Lung microvascular endothelial cell (primary cell): ENCODE results near the gene RGL1. TPM values are rescaled to one million over a fixed set of nuclear protein-coding genes. Genes with fewer than 3 reads are reported as not detected.
A peak's percentile ranks its signal among the peaks of the same experiment; 100 is the strongest.

ENCODE experiments used
- DNase-seq, 2 donors: peaks; one replicate each; pipeline versions ENCODE4 v3.0.0 to v3.0.0-alpha.2; 2010; ENCODE audit warnings: low read depth in 2 of 2
- total RNA-seq: library from RNA; depleted of rRNA; stranded (reverse); fragments of >200 nt; gene quantifications from 2 replicates; pipeline ENCODE4 v1.2.1, GENCODE V29; 2014

Gene RGL1
- total RNA-seq, 1 donor from 2014 or later: 19.8 TPM

DNA sequence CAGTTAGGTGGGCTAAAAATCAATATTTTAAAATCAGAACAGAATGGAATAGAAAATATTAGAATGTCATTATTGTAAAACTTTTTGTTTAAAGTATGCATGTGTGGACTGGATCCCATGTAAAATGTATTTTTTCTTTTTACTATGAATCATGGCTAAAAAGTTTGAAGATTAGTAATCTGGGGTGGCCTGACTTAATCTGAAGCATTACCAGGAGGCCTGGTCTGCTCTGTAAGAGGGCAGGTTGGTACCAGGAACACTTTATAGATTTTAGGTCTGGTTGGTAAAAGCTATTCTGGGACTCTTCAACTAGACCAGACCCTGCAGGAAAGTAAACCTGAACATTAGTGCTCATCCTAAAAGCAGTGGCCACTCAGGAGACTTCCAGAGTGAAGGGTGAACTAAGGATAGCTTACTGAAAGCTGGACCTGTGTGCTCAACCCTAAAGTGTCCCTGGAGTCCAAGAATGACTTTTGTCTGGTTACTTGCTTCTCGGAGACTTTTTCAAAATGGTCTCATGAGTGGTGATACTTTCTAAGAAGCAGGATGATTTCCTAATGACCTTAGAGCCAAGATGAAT is 16.5 kb downstream of the RGL1 start:
- DNase-seq: no peak

DNA sequence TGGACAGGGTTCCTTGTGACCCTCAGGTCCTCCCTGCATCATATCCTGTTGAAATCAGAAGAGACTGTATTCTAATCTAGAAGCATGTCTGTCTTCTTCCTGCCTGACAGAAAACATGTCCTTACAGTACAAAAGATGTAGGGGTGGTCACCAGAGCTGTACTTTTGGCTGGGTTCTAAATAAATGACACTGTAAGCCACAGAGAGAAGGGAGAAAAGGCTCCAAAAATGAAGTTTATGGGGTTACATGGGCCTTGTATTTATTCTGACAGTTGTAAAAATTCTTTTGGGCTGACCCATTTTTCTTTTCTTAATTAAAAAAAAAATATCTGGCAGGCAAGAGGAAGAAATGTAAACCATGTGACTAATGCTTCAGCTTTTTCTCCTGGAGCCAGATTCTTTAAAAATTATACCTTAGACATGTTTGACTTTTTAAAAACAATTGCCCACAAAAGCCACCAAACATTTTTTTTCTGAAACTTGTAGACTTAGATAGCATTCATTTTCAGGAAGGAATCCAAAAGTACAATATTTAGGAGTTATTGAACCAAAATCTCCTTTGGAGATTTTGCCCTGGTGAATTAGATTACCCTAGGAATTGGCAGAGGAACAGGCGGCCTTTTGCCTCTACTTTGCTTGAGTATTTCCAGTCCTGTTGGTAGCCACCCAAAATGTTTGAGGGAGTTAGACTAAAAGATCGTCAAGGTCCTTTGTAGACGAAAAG is 17.1 kb downstream of the RGL1 start:
- peak in 1 of 2 donors; percentile 64 for DNase-seq

DNA sequence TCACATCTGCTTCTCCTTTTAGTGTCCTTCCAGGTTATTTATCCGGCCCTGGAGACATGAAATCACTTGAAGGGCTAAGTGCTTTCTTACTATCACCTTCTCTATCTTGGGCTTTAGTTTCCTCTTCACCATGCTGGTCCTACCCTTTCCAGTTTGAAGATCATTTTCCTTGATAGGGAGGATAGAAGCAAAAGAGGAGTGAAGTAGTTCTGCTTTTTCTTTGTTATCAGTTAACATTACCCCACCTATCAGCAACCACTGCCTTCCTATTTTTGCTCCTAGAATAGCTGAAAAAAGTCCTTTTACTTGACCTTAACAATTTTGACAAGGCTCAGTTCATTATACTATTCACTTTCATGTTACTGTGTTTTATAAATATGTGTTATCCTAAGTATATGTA is 19.4 kb downstream of the RGL1 start:
- no peak for DNase-seq

DNA sequence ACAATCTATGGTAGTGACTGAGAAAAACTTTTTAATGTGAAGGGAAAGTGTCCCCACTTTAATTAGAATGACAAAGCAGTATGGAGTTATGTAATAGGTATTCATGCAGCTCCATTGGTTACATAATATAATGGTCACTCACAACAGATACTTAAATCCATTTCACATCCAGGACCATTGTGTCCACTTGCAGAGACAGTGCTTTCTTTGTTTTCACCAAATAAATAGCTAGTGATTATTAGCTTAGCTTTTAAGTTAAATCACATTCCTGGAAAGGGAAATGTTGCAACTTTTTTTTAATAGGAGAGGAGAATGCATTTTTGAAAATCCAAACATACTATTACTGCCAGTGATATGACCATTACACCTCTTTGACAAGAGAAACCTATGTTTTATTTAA is 22.9 kb downstream of the RGL1 start:
- DNase-seq: no peak

DNA sequence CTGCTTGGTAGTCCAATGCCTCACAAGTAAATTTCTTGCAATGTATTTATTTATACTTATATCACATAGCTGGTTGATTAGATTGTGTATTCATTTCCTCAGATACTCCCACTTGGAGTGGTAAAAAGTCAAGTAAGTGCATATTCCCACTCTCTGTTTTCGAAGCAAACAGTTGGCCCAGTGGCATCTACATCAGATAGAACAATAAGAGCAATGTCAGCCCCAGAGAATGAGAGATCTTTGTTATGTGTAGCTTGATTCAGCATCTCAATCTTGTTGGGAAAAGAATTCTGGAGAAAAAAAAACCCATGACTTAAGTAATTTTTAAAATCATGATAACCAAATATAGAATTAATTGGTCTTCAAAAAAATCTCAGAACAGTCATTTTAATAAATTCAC is 25.5 kb downstream of the RGL1 start:
- DNase-seq: no peak

DNA sequence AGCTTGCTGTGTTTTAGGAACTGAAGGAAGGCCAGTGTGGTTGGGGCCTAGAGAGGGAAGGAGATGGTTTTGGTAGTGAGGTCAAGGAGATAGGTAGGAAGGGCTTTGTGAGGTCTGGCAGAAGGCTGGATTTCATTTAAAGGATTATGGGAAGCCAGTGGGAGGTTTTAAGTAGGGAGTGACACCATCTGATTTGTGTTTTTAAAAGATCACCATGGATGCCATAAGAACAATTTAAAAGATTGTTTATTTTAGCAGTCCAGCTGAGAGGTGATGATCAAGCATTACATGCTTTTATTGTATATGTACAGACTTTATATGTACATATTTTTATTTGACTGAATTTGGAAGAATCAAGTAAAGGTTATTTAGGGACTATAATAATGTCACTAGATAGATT is 26.4 kb downstream of the RGL1 start:
- no peak for DNase-seq

DNA sequence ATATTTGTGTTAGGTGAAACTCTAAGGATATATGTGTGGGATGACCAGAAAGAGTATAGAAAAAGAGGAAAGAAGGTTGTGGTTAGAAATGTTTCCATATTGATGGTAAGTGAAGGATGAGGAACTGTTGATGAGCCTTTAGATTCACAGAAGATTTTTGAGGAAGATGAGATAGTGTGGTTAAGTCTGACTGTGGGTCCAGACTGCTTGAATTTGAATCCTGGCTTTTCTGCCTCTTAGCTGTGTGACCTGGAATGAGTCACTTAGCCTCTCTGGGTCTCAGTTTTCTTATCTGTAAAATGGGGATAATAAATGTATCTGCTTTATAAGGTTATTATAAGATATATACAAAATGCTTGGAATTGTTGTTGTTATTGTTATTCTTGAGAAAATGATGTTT is 27.5 kb downstream of the RGL1 start:
- DNase-seq: no peak

DNA sequence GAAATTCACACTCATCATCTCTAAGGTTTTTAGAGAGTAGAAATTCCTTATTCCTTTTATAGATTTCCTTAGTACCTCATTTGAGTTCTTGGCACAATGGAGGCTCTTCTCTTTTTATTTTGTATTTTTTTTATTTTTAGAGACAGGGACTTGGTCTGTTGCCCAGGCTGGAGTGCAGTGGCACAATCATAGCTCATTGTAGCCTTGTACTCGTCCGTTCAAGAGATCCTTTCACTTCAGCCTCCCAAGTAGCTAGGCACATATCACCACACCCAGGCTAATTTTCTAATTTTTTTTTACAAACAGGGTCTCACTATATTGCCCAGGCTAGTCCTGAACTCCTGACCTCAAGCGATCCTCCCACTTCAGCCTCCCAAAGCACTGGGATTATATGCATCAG is 29.6 kb downstream of the RGL1 start:
- DNase-seq: no peak

DNA sequence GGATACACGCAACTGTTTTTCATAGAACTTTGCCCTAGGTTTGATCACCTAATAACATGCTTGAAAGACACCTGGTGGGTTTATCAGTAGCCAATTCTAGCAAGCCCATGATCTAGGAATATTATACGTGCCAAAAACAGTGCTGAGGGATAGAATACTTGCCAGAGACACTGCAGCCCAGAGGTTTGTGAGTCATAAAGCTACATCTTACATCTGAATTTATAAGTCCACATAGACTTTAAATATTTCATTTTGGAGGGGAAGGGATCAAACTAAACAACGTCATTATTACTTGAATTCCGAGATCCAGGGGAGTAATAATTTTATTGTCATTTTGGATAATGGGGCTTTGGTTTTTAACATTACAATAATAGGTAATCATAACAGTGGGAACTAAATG is 31.7 kb downstream of the RGL1 start:
- no peak for DNase-seq

DNA sequence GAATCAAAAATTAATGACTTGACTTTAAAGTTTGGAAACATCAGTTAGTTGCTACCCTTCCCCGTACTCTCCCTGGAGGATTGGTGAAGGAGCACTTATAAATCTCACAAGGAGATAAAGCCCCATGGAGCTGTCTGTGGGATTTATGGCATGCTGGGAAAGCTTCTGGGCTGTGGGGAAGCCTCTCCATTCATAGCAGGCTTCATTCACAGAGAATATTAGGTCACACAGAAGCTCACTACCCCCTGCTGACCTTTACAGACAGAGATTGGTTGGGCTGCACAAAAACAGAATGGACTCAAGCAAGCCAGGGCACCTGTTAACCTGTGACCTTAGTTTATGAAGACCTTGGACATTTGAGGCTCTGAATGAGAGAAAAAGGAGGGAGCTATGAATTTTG is 32.1 kb downstream of the RGL1 start:
- DNase-seq: peak in 1 of 2 donors; percentile 46

DNA sequence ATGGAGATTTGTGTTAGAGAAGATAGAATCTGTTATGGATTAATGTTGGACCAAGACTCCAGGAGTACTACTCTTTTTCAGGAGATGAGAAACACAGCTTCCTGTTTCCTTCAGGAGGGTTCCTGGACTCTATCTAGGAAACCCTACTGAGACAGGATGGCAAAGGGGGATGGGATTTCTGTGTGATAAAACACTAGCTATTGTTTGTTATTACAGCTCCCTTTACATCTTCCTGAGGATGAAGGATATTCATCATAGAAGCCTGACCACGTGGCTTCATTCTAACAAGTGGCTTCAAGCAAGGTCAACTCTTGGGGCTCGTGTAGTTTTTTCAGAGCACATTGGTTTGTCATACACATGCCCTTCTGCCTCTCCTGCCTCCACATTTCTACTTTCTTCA is 33.3 kb downstream of the RGL1 start:
- peak; percentile 75 to 95 for DNase-seq

DNA sequence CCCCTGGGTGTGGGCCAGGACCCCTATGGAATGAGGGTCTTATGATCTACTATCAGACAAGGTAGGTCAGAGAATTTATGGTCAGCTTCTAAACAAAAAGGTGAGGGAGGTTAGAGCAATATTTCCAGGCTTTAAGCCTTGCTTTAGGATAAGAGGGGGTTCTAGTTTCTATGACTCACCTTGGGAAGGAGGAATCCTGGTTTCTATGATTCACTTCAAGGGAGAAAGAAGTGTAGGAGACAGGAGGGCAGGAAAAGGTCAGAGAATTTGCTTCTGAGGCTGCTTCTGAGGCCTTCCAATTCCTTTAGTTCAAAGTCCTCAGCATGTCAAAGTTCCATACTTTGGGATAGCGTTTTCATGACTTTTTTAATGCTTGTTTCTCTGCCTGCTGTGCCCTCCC is 35.2 kb downstream of the RGL1 start:
- DNase-seq: peak in 1 of 2 donors; percentile 52

DNA sequence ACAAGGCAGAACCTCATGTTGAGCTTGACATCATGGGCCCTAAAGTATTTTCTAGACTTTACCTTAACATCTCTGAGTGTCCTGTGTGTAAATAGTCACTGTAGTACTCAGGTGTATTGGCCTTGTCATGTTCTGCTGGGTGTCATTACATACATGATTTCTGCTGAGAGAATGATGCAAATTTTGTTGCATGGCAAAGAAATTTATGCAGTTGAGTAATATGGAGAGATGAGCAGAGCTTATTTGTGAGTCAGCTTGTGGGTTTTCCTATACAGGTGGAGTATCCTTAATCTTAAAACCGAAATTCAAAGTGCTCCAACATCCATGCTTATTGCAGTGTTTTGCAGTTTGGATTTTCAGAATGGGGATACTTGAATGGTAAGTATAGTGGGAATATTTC is 36.6 kb downstream of the RGL1 start:
- no peak for DNase-seq

DNA sequence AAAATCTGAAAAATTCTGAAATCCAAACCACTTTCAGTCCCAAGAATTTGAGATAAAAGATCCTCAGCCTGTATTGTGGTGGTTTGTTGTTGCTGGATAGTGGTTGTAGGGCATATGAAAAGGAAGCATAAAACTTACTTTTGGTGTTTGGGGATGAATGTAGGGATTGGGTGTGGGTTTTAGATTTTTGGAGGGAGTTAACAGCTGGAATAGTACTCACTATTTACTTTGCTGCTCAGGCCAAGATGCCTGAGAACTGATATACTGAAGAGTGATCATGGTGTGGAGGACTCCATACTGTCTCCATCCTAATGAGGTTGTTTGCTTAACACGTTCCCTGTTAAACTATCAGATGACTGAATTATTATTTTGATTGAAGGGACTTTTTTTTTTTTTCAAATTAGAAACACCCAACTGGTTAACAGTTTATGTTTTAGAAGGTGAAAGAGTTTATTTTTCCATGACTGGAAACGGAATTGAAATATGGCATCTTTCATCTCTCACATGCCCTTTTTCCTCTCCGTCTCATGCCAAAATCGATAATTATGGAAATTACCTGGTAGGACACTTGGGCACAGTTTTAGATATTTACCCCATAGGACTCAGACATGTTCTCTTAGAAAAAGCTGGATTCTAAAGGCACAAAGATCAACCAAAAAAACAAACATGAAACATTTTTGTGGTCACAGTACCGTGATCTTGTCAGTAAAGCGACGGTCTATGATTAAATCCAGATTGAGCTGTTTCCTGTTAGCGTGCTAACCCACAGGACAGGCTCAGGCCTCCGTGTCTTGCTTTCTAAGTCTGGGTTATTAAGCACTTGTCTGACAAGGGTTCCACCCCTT is 37.3 kb downstream of the RGL1 start:
- DNase-seq: peak; percentile 81 to 98

DNA sequence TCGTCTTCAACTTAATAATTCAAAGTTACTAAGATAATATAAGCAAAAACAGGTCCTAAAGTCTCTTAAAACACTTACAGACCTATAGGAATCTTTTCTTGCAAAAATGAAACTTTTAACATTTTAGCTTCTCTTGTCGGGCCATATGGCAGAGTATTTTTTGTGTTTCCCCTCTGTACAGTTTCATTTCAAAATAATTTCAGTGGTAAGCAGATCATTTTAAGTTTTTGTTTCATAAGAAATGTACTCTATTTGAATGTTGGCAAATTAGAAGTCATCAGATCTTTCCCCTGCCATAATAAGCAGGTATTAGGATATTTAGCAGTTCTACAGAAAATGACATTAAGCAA is 37.9 kb downstream of the RGL1 start:
- DNase-seq: no peak

DNA sequence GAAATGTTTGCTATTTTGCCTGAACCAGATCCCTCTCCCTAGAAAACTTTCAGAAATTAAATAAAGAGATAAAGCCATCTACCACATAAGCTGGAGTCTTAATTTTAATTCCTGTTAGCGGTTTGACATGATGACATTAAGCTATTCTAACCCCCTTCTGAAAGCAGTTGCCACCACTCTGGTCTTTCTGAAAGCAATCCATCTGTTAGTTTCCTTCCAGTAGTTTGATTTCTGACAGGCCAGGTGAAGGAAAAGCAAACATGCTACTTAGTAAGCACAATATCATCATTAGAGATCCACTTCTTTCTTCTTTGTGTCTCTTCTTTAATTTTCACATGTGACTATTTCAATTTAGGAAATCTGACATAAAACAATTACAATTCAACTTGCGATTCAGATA is 39.9 kb downstream of the RGL1 start:
- no peak for DNase-seq

DNA sequence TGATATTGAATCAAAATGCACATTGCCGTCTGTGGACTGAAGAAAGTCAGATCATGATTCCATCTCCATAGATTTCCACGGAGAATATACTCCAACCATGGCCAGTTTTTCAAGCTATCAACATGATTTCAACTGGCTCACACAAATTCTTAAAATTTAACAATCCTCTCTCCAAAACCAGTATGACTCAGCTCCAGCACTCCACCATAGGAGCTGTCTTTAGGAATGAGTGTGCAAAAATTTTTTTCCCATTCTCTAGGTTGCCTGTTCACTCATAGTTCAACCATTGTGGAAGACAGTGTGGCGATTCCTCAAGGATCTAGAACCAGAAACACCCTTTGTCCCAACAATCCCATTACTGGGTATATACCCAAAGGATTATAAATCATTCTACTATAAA is 40.8 kb downstream of the RGL1 start:
- no peak for DNase-seq

DNA sequence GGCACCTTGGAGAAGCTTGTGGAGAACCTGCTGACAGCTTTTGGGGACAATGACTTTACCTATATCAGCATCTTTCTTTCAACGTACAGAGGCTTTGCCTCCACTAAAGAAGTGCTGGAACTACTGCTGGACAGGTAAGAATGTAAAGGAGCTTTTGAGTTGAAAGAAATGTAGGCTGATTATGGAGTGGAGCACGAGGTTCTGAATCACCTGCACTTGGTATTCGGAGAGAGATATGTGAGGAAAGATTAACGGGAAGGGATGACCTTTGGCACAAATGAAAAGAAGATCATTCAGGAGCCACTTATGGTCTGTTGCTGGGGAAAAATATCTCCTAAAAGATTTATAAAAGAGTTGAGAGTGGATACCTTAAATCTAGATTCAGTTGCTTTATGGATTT is 42.7 kb downstream of the RGL1 start:
- no peak for DNase-seq

DNA sequence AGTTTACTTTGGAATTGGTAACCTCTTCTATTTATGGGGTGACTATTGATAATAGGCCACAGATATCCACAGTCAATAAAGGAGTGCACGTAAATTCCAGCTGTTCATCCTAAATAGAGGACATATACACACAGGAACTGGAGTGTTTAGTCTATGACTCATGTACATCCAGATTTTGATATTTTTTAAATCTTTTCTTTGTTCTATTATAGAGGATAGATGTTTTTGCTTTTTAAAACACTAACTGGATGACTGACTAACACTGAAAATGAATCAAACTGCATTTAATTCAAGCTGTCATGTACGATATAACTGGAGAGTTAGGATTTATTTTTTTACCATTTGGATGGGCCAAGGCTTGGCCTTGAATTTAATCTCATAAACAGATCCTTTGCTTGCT is 45.9 kb downstream of the RGL1 start:
- DNase-seq: peak; percentile 35 to 39

DNA sequence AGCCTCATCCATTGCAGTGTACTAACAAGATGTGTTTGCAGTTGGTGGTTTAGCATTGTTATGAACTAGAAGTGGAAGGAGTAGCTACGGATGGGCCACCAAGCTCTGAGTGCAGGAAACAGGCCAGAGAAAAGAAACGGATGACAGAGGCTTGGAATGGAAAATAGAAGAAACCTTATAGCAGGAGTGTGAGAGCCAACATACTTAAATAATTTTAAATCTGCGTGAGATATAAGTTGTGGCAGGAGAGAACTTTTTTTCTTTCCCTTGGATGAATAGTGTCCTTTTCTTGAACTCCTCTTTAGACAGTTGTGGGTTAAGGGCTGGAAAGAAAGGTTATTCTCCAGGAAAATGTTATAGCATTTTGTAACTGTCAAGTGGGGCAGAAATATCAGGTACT is 54.2 kb downstream of the RGL1 start:
- DNase-seq: no peak

DNA sequence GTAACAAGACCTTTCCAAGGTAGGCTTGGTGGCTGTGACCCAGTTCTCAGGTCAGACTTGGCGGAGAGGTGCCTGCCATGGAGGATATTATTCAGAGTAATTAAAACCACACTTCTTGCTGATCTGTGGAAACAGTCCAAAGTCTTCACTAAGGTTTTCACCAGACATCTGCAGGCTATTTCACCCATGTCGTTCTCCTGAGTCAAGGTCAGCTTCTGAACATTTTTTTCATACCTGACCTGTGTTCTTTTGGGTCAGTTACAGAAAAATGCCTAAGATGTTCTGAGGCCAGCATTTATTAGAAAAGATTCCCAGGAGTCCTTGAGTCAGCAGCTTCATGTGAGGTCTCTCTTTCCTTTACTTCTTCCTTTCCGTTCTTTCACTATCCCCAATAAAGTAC is 54.9 kb downstream of the RGL1 start:
- no peak for DNase-seq

DNA sequence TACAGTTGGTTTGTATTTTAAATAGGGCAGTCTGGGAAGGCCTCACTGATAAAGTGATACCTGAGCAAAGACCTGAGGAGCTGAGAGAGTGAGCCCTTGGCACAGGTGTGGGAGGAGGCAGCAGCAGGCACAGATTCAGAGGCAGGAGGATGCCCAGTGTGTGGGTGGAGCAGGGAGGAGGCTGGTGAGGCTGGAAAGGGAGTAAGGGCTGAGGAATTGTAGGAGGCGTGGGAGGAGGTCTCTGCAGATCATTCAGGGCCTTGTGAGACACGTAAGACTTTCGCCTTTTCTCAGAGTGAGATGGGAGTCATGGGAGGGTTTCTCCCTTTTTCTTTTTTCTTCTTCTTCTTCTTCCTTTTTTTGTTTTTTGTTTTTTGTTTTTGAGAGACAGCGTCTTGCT is 58.0 kb downstream of the RGL1 start:
- no peak for DNase-seq

DNA sequence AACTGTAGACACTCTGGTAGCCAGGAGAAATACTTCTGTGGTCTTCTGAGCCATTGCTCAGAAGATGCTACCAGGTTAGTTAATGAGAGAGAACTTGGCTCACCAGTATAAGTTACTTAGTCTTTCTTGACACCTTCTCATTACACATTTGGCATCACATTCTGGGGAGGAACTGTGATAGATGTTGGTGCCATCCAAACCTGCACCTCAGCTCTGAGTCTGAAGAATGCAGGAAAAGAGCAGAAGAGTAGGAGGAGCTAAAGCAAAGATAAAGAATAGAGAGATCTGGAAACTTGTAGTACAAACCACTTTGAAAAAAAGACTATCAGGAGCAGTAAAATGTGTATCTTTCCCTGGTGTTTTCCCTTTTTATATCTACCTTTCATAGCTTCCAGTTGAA is 58.9 kb downstream of the RGL1 start:
- DNase-seq: no peak
